Measurements from ENCODE around the gene MTCL1.

The MTCL1 gene

DNA sequence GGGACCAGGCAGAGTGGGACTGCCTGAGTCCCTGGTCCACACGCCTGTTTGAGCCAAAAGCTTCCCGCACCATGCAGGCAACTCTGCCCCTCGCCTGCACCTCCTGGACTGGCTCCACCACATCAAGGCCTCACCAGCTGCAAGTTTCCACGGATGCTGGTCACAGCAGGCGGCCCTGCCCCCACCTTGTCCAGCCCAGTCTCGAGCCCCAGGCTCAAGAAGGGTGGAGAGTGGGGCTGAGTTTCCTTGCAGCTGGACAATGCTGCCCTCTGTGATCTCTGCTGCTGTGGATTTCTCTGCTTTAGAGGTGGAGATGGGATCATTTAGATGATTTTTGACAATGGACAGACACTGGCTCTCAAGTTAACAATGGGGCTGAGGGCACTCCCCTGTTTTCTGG, 74.9 kb downstream of the MTCL1 start:
- Histone ChIP-seq H3K36me3 (ENCODE audit: insufficient read depth, insufficient read length, low read length) (peaks cover 46% of the 10 kb centered on the region), H3K27me3 (ENCODE audit: insufficient read depth, insufficient read length) (no peaks in the 10 kb centered on the region), H3K4me1 (ENCODE audit: insufficient read depth, insufficient read length) (peaks cover 10% of the 10 kb centered on the region), H3K9ac (ENCODE audit: insufficient read length, low read depth) (no peak overlapping the region), H3K4me3 (ENCODE audit: insufficient read length, low read depth) (no peak overlapping the region), H3K9me3 (ENCODE audit: insufficient read depth, low read length) (no peaks in the 10 kb centered on the region)
- no peak for TF ChIP-seq YY1 (IDR thresholded peaks at IDR 0.05; ENCODE audit: insufficient read depth, insufficient read length)
- TF ChIP-seq ZNF274 (IDR thresholded peaks at IDR 0.05; ENCODE audit: low read depth, low read length) = no peak
- TF ChIP-seq SUZ12 (IDR thresholded peaks at IDR 0.05; ENCODE audit: extremely low read depth, insufficient read depth, insufficient read length) = no peak
- DNase-seq (ENCODE audit: low read depth, low spot score) = no peak

DNA sequence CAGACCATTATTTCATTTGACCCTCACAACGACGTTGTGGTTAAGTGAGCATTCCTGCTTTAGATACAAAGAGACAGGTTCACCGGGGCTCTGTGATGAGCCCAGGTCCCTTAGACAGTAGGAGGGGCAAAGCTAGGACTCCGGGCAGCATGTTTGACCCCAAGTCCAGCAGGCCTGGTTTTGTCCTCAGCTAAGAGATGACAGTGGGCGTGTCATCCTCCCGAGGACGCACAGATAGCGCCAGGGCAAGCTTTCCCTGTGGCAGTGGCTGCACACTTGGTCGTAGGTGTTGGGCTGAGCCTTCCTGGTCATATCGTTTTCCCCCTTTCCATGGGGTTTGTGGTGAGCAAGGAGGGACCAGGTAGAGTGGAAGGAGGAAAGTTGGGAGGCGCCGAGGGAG, 76.3 kb downstream of the MTCL1 start:
- TF ChIP-seq ZNF274 (IDR thresholded peaks at IDR 0.05; ENCODE audit: low read depth, low read length) (no peak), SUZ12 (IDR thresholded peaks at IDR 0.05; ENCODE audit: extremely low read depth, insufficient read depth, insufficient read length) (no peak), YY1 (IDR thresholded peaks at IDR 0.05; ENCODE audit: insufficient read depth, insufficient read length) (no peak)
- H3K4me3 ChIP-seq (ENCODE audit: insufficient read length, low read depth) = no peak overlapping the region
- H3K36me3 ChIP-seq (ENCODE audit: insufficient read depth, insufficient read length, low read length) = peaks cover 57% of the 10 kb centered on the region
- H3K9ac ChIP-seq (ENCODE audit: insufficient read length, low read depth) = no peak overlapping the region
- peaks cover 10% of the 10 kb centered on the region for H3K4me1 ChIP-seq (ENCODE audit: insufficient read depth, insufficient read length)
- H3K27me3 ChIP-seq (ENCODE audit: insufficient read depth, insufficient read length) = no peaks in the 10 kb centered on the region
- DNase-seq (ENCODE audit: low read depth, low spot score) = no peak
- H3K9me3 ChIP-seq (ENCODE audit: insufficient read depth, low read length) = no peaks in the 10 kb centered on the region

DNA sequence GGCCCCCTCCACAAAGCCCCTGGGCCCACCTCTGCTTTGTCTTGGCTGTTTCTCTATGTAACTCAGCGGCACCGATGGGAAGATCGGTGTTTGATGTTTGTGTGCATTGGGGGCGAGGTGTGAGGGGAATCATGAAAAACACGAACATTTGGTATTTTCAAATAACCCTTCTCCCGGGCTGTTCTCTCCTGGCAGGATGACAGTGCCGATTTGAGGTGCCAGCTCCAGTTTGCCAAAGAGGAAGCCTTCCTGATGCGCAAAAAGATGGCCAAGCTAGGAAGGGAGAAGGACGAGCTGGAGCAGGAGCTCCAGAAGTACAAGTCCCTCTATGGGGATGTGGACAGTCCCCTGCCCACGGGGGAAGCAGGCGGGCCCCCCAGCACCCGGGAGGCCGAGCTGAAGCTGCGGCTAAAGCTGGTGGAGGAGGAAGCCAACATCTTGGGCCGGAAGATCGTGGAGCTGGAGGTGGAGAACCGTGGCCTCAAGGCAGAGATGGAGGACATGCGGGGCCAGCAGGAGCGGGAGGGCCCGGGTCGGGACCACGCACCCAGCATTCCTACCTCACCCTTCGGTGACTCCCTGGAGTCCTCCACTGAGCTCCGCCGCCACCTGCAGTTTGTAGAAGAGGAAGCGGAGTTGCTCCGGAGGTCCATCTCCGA, 78.1 kb downstream of the MTCL1 start:
- no peak overlapping the region for H3K4me3 ChIP-seq (ENCODE audit: insufficient read length, low read depth)
- H3K9ac ChIP-seq (ENCODE audit: insufficient read length, low read depth) = no peak overlapping the region
- no peak for DNase-seq (ENCODE audit: low read depth, low spot score)
- no peaks in the 10 kb centered on the region for H3K9me3 ChIP-seq (ENCODE audit: insufficient read depth, low read length)
- no peaks in the 10 kb centered on the region for H3K27me3 ChIP-seq (ENCODE audit: insufficient read depth, insufficient read length)
- TF ChIP-seq SUZ12 (IDR thresholded peaks at IDR 0.05; ENCODE audit: extremely low read depth, insufficient read depth, insufficient read length) = no peak
- peaks cover 72% of the 10 kb centered on the region for H3K36me3 ChIP-seq (ENCODE audit: insufficient read depth, insufficient read length, low read length)
- H3K4me1 ChIP-seq (ENCODE audit: insufficient read depth, insufficient read length) = peaks cover 12% of the 10 kb centered on the region

DNA sequence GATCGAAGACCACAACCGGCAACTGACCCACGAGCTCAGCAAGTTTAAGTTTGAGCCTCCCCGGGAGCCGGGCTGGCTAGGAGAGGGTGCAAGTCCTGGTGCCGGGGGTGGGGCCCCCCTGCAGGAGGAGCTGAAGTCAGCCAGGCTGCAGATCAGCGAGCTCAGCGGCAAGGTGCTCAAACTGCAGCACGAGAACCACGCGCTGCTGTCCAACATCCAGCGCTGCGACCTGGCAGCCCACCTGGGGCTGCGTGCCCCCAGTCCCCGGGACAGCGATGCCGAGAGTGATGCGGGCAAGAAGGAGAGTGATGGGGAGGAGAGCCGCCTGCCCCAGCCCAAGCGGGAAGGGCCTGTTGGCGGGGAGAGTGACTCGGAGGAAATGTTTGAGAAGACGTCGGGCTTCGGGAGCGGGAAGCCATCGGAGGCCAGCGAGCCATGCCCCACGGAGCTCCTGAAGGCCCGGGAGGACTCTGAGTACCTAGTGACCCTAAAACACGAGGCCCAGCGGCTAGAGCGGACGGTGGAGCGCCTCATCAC, 78.7 kb downstream of the MTCL1 start:
- peaks cover 74% of the 10 kb centered on the region for H3K36me3 ChIP-seq (ENCODE audit: insufficient read depth, insufficient read length, low read length)
- peaks cover 8% of the 10 kb centered on the region for H3K4me1 ChIP-seq (ENCODE audit: insufficient read depth, insufficient read length)
- no peaks in the 10 kb centered on the region for H3K9me3 ChIP-seq (ENCODE audit: insufficient read depth, low read length)
- TF ChIP-seq YY1 (IDR thresholded peaks at IDR 0.05; ENCODE audit: insufficient read depth, insufficient read length) (no peak), ZNF274 (IDR thresholded peaks at IDR 0.05; ENCODE audit: low read depth, low read length) (no peak), SUZ12 (IDR thresholded peaks at IDR 0.05; ENCODE audit: extremely low read depth, insufficient read depth, insufficient read length) (no peak)
- no peak overlapping the region for H3K9ac ChIP-seq (ENCODE audit: insufficient read length, low read depth)
- no peaks in the 10 kb centered on the region for H3K27me3 ChIP-seq (ENCODE audit: insufficient read depth, insufficient read length)
- H3K4me3 ChIP-seq (ENCODE audit: insufficient read length, low read depth) = no peak overlapping the region
- no peak for DNase-seq (ENCODE audit: low read depth, low spot score)

DNA sequence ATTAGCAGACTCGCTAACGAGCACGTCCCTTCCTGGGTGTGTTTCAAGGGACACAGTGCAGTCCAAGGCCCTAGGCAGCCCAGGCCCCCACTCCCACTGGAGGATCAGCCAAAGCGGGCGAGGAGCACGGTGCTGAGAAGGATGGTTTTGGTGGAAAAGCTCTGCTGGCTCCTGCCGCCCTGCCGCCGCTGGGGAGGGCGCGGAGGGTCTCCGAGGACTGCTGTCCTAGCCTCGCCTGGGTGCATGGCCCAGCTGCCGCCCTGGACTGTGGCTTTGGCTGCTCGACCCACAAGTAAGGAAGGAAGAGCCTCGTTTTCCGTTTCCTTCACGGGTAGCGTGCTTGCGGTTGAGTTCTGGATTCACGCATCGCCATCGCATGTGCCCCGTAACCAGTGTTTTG, 79.9 kb downstream of the MTCL1 start:
- Histone ChIP-seq H3K27me3 (ENCODE audit: insufficient read depth, insufficient read length) (no peaks in the 10 kb centered on the region), H3K4me1 (ENCODE audit: insufficient read depth, insufficient read length) (peaks cover 7% of the 10 kb centered on the region), H3K9me3 (ENCODE audit: insufficient read depth, low read length) (no peaks in the 10 kb centered on the region), H3K9ac (ENCODE audit: insufficient read length, low read depth) (no peak overlapping the region), H3K36me3 (ENCODE audit: insufficient read depth, insufficient read length, low read length) (peaks cover 66% of the 10 kb centered on the region), H3K4me3 (ENCODE audit: insufficient read length, low read depth) (no peak overlapping the region)
- no peak for TF ChIP-seq YY1 (IDR thresholded peaks at IDR 0.05; ENCODE audit: insufficient read depth, insufficient read length)
- TF ChIP-seq SUZ12 (IDR thresholded peaks at IDR 0.05; ENCODE audit: extremely low read depth, insufficient read depth, insufficient read length) = no peak
- TF ChIP-seq ZNF274 (IDR thresholded peaks at IDR 0.05; ENCODE audit: low read depth, low read length) = no peak
- no peak for DNase-seq (ENCODE audit: low read depth, low spot score)

DNA sequence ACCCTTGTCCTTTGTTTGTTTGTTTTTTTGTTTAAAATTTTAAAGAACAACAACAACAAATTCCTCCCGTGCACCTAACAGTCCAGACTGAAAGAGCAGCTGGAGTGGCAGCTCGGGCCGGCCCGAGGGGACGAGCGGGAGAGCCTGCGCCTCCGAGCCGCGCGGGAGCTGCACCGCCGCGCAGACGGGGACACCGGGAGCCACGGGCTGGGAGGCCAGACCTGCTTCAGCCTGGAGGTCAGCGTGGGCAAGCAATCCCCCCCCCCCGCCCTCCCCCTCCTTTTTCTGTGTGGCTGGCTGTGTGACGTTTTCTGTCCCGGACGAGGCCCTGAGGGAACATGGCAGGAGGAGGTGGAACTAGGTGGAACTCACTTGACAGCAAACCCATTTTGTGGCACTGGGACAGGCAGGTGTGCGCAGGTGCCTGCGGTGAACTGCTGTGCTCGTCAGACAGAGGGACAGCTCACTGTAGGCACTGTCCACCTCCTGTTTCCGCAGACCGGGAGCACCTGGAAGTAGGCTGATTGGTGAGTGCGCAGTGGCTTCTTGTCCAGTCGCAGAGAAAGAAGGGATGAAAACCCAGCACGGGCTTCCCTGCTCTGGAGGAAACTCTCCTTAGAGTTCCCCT, 80.6 kb downstream of the MTCL1 start:
- no peak for DNase-seq (ENCODE audit: low read depth, low spot score)
- H3K9me3 ChIP-seq (ENCODE audit: insufficient read depth, low read length) = no peaks in the 10 kb centered on the region
- TF ChIP-seq ZNF274 (IDR thresholded peaks at IDR 0.05; ENCODE audit: low read depth, low read length) = no peak
- TF ChIP-seq YY1 (IDR thresholded peaks at IDR 0.05; ENCODE audit: insufficient read depth, insufficient read length) = no peak
- no peak for TF ChIP-seq SUZ12 (IDR thresholded peaks at IDR 0.05; ENCODE audit: extremely low read depth, insufficient read depth, insufficient read length)
- no peaks in the 10 kb centered on the region for H3K27me3 ChIP-seq (ENCODE audit: insufficient read depth, insufficient read length)
- H3K4me3 ChIP-seq (ENCODE audit: insufficient read length, low read depth) = no peak overlapping the region
- H3K9ac ChIP-seq (ENCODE audit: insufficient read length, low read depth) = no peak overlapping the region
- peaks cover 67% of the 10 kb centered on the region for H3K36me3 ChIP-seq (ENCODE audit: insufficient read depth, insufficient read length, low read length)
- peaks cover 8% of the 10 kb centered on the region for H3K4me1 ChIP-seq (ENCODE audit: insufficient read depth, insufficient read length)

DNA sequence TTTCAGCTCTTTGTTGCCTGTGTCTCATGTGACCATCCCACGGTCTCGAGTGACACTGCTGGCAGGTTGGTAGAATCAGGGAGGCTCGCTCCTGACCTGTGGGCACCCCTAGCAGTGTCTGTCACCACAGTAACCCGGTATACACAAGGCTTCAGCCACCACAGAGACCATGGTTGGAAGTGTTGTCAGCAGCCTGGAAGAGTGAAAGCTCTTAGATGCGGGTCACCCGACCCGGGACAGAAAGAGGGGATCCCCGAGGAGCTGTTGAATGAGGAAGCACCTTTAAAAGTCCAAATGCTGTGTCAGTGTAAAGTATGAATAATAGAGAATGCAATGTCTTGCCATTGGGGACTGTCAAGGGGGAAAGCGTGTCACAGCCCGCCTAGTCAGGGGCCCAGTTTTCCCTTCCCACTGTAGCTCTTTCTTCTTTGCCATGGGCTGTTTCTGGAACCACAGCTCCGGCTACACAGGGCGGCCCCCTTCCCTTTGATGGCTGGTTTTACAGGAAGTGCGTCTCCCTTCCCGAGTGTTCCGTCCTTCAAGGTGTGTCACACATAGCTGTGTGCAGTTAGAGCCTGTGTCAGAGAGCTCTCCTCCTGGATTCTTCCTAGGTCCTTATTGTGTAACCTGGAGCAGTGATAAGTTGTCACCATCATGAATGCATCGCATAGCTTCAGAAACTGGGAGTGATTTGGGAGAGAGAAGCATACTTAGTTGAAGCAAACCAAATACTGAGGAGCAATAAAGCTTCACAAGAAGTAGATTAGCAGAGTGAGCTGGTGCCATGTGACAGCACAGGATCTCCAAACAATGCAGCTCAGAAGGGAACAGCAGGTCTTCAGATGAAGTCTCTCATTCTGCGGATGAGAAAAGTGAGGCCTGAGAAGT, 81.4 kb downstream of the MTCL1 start:
- H3K9me3 ChIP-seq (ENCODE audit: insufficient read depth, low read length) = no peaks in the 10 kb centered on the region
- H3K36me3 ChIP-seq (ENCODE audit: insufficient read depth, insufficient read length, low read length) = peaks cover 67% of the 10 kb centered on the region
- no peak for DNase-seq (ENCODE audit: low read depth, low spot score)
- H3K27me3 ChIP-seq (ENCODE audit: insufficient read depth, insufficient read length) = no peaks in the 10 kb centered on the region
- H3K9ac ChIP-seq (ENCODE audit: insufficient read length, low read depth) = no peak overlapping the region
- H3K4me3 ChIP-seq (ENCODE audit: insufficient read length, low read depth) = no peak overlapping the region
- H3K4me1 ChIP-seq (ENCODE audit: insufficient read depth, insufficient read length) = peaks cover 9% of the 10 kb centered on the region
- TF ChIP-seq SUZ12 (IDR thresholded peaks at IDR 0.05; ENCODE audit: extremely low read depth, insufficient read depth, insufficient read length) (no peak), YY1 (IDR thresholded peaks at IDR 0.05; ENCODE audit: insufficient read depth, insufficient read length) (no peak), ZNF274 (IDR thresholded peaks at IDR 0.05; ENCODE audit: low read depth, low read length) (no peak)

All from NT2/D1 (cell line).